ENCODE measurements around the gene SHPK. TPM values are rescaled to one million over a fixed set of nuclear protein-coding genes. Genes with fewer than 3 reads are reported as not detected.

Gene SHPK
- total RNA-seq, 6 experiments from 2014 or later = 13.5 to 26.1 (median 22.8) TPM

GRCh38 chr17:3681565-3681964 lies 45.5 kb upstream of the SHPK start:
- Histone ChIP-seq H3K9me3 (no peaks in the 10 kb centered on the region), H3K27ac (no peak overlapping the region), H3K36me3 (no peaks in the 10 kb centered on the region), H3K27me3 (no peaks in the 10 kb centered on the region), H3K4me3 (no peak overlapping the region), H3K4me1 (no peaks in the 10 kb centered on the region)
- TF ChIP-seq POLR2A (IDR thresholded peaks at IDR 0.05) = no peak
- no peak for TF ChIP-seq CTCF (IDR thresholded peaks at IDR 0.05)
- DNase-seq (no peak), ATAC-seq (no peak)
- whole genome bisulfite sequencing (ENCODE audit: insufficient coverage, low coverage, low lambda C conversion rate, missing lambda C conversion rate) = 35% methylated on average over 10 of the region's 20 CpGs
- intact Hi-C loops (cut with DNase I) = no loop called here

DNA sequence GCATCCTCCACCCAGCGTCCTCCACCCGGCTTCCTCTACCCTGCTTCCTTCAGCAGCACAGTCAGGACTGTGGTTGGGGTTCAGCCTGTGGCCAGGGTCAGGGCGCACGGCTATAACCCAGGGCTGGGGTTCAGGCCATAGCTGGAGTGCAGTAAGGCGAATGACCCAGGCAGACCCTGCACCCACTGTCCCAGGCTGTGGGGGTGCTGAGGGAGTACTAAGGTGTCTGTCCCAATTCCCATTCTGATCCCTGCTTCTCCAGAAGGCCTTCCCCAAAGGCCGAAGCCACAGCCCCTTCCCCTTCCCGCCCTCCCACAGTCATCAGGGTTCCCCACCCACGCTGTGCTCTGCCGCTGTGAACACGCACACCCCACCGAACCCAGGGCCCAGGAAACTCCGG lies 45.0 kb upstream of the SHPK start:
- intact Hi-C loops (cut with DNase I) = no loop called here
- no peaks in the 10 kb centered on the region for H3K27me3 ChIP-seq
- H3K27ac ChIP-seq = no peak overlapping the region
- TF ChIP-seq CTCF (IDR thresholded peaks at IDR 0.05) (no peak), POLR2A (IDR thresholded peaks at IDR 0.05) (no peak)
- no peak for DNase-seq
- 63% methylated on average over 8 of the region's 12 CpGs for WGBS (ENCODE audit: insufficient coverage, low coverage, low lambda C conversion rate, missing lambda C conversion rate)
- H3K4me3 ChIP-seq = no peak overlapping the region
- H3K9me3 ChIP-seq = no peaks in the 10 kb centered on the region
- no peaks in the 10 kb centered on the region for H3K36me3 ChIP-seq
- no peak for ATAC-seq
- no peaks in the 10 kb centered on the region for H3K4me1 ChIP-seq

- intact Hi-C loops (cut with DNase I) = no loop called here
- Histone ChIP-seq H3K27ac (no peak overlapping the region), H3K27me3 (no peaks in the 10 kb centered on the region), H3K36me3 (no peaks in the 10 kb centered on the region), H3K9me3 (no peaks in the 10 kb centered on the region), H3K4me1 (no peaks in the 10 kb centered on the region), H3K4me3 (no peak overlapping the region)
- TF ChIP-seq POLR2A (IDR thresholded peaks at IDR 0.05) = no peak
- TF ChIP-seq CTCF (IDR thresholded peaks at IDR 0.05) = no peak
- WGBS (ENCODE audit: insufficient coverage, low coverage, low lambda C conversion rate, missing lambda C conversion rate) = 69% methylated on average over 10 of the region's 20 CpGs
- DNase-seq (no peak), ATAC-seq (no peak)
Measured at GRCh38 chr17:3679531-3680126, 43.6 kb upstream of the SHPK start.

GRCh38 chr17:3678821-3679530 lies 42.9 kb upstream of the SHPK start:
- DNase-seq (peak in 1 of 3 donors; percentile 13), ATAC-seq (no peak)
- Histone ChIP-seq H3K36me3 (no peaks in the 10 kb centered on the region), H3K4me1 (no peaks in the 10 kb centered on the region), H3K27ac (no peak overlapping the region), H3K27me3 (no peaks in the 10 kb centered on the region), H3K4me3 (no peak overlapping the region), H3K9me3 (no peaks in the 10 kb centered on the region)
- intact Hi-C loops (cut with DNase I) = no loop called here
- TF ChIP-seq POLR2A (IDR thresholded peaks at IDR 0.05) = no peak
- WGBS (ENCODE audit: insufficient coverage, low coverage, low lambda C conversion rate, missing lambda C conversion rate) = 70% methylated on average over 3 of the region's 27 CpGs

DNA sequence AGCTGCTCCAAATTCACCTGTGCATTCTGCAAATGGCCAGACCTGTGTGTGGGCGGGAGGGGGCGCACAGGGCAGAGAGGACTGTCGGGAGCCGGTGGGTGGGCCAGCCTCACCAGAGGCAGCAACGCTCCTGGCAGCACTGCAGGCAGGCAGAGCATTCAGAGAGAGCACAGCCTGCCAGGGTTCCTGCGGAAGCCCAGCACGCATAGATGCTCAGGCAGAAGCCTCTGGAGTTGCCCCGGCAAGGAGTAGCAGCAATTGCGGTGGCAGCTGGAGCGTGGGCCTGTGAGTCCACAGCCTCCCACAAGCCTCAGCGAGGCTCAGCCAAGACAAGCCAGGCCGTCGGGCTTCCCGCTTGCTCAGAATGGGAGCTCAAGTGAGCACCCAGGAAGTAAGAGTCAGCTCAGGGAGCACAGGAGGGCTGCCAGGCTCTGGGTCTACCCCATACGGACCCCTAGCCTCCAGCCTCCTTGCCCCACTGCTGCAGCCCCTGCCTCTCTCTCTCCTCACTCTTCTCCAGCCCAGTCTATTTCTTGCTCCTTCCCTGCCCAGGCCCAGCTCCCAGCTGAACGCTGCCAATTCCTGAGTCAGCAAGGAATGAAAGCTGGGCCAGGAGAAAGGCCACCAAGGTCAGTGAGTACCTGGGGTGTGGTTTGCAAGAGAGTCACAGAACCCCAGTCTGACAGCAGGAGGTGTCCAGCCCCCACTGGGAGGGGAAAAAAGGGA lies 42.2 kb upstream of the SHPK start:
- WGBS (ENCODE audit: insufficient coverage, low coverage, low lambda C conversion rate, missing lambda C conversion rate) = no CpG with 5 or more reads among the region's 16 CpGs
- TF ChIP-seq CTCF (IDR thresholded peaks at IDR 0.05) = no peak
- TF ChIP-seq POLR2A (IDR thresholded peaks at IDR 0.05) = no peak
- H3K27ac ChIP-seq = no peak overlapping the region
- DNase-seq (no peak), ATAC-seq (no peak)
- H3K36me3 ChIP-seq = no peaks in the 10 kb centered on the region
- H3K9me3 ChIP-seq = no peaks in the 10 kb centered on the region
- H3K27me3 ChIP-seq = no peaks in the 10 kb centered on the region
- no peaks in the 10 kb centered on the region for H3K4me1 ChIP-seq
- no peak overlapping the region for H3K4me3 ChIP-seq
- intact Hi-C loops (cut with DNase I) = no loop called here
